ENCODE results near the gene ABHD6. TPM values are rescaled to one million over a fixed set of nuclear protein-coding genes. Genes with fewer than 3 reads are reported as not detected.
"Not testable (repeated sequence)": the region's sequence is repeated elsewhere in the genome, so short reads cannot be mapped to it uniquely, and the experiment has no call there.

Gene ABHD6
- polyA plus RNA-seq, 1 donor from 2014 or later = 38.9 TPM

GRCh38 chr3:58272891-58273290 is 35.3 kb downstream of the ABHD6 start:
- no peak overlapping the region for H3K4me3 ChIP-seq (ENCODE audit: low read length)
- H3K9ac ChIP-seq (ENCODE audit: low read length) = no peak overlapping the region
- H4K20me1 ChIP-seq (ENCODE audit: insufficient read depth) = no peaks in the 10 kb centered on the region
- H3K4me2 ChIP-seq (ENCODE audit: low read length) = no peak overlapping the region
- no peak overlapping the region for H2AFZ ChIP-seq (ENCODE audit: low read depth, low read length)
- H3K27me3 ChIP-seq (ENCODE audit: insufficient read depth, low read depth, low read length) = no peaks in the 10 kb centered on the region
- H3K36me3 ChIP-seq (ENCODE audit: insufficient read depth, low read length) = no peaks in the 10 kb centered on the region
- no peaks in the 10 kb centered on the region for H3K9me3 ChIP-seq (ENCODE audit: low read length)
- H3K27ac ChIP-seq (ENCODE audit: low read length) = no peak overlapping the region
- no peaks in the 10 kb centered on the region for H3K79me2 ChIP-seq (replicated peaks; ENCODE audit: insufficient read depth, low read length)
- no peaks in the 10 kb centered on the region for H3F3A ChIP-seq (ENCODE audit: insufficient read depth, low read length, poor library complexity, severe bottlenecking)
- H3K9me2 ChIP-seq (ENCODE audit: insufficient read depth, low read length) = no peaks in the 10 kb centered on the region
- TF ChIP-seq REST (IDR thresholded peaks at IDR 0.05; ENCODE audit: borderline replicate concordance) (no peak), EP300 (conservative IDR thresholded peaks at IDR 0.05; ENCODE audit: poor library complexity, severe bottlenecking) (no peak), EZH2 (IDR thresholded peaks at IDR 0.05; ENCODE audit: borderline replicate concordance, insufficient read depth, low read length, poor library complexity, severe bottlenecking) (no peak), TAF1 (IDR thresholded peaks at IDR 0.05; ENCODE audit: low read depth) (no peak), POLR2AphosphoS5 (IDR thresholded peaks at IDR 0.05) (no peak), MXI1 (conservative IDR thresholded peaks at IDR 0.05; ENCODE audit: poor library complexity, severe bottlenecking) (no peak), SMC3 (conservative IDR thresholded peaks at IDR 0.05; ENCODE audit: poor library complexity) (no peak), RAD21 (conservative IDR thresholded peaks at IDR 0.05) (no peak)
- TF ChIP-seq, protein P1, sequence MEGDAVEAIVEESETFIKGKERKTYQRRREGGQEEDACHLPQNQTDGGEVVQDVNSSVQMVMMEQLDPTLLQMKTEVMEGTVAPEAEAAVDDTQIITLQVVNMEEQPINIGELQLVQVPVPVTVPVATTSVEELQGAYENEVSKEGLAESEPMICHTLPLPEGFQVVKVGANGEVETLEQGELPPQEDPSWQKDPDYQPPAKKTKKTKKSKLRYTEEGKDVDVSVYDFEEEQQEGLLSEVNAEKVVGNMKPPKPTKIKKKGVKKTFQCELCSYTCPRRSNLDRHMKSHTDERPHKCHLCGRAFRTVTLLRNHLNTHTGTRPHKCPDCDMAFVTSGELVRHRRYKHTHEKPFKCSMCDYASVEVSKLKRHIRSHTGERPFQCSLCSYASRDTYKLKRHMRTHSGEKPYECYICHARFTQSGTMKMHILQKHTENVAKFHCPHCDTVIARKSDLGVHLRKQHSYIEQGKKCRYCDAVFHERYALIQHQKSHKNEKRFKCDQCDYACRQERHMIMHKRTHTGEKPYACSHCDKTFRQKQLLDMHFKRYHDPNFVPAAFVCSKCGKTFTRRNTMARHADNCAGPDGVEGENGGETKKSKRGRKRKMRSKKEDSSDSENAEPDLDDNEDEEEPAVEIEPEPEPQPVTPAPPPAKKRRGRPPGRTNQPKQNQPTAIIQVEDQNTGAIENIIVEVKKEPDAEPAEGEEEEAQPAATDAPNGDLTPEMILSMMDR (IDR thresholded peaks at IDR 0.05; ENCODE audit: poor library complexity, severe bottlenecking) = no peak

GRCh38 chr3:58273362-58273761 is 35.8 kb downstream of the ABHD6 start:
- H3K4me2 ChIP-seq (ENCODE audit: low read length); H3K27ac ChIP-seq (ENCODE audit: low read length); H3F3A ChIP-seq (ENCODE audit: insufficient read depth, low read length, poor library complexity, severe bottlenecking): not testable (repeated sequence)

DNA sequence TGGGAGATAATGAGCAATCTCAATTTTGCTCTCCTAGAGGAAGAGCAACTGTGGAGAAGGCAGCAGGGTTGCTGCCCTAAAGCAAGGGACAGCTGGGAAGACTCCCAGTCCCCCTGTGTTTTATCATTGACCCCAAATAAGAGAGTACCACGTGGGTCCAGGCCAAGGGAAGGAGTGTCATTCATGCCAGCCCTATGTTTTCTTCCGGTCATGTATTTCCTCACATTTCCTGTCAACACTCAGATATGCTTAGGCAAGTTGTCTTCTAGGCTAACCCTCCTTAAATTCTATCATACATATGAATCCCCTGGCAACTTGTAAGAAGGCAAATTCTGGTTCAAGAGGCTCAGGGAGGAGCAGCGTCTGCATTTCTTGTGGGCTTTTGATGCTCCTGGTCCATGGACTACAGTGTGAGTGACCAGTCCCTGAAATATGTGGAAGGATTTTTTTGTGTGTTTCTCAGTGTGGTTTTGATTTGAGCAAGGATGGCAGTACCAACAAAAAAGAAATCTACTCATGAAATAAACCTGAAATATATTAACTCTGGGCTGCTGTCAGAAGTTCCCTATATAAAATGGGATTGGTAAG is 36.5 kb downstream of the ABHD6 start:
- no peak overlapping the region for H2AFZ ChIP-seq (ENCODE audit: low read depth, low read length)

More at GRCh38 chr3:58273362-58273761, 35.8 kb downstream of the ABHD6 start:
- not testable (repeated sequence) for H3K9me2 ChIP-seq (ENCODE audit: insufficient read depth, low read length); H3K36me3 ChIP-seq (ENCODE audit: insufficient read depth, low read length); H2AFZ ChIP-seq (ENCODE audit: low read depth, low read length); H3K9me3 ChIP-seq (ENCODE audit: low read length); H3K79me2 ChIP-seq (replicated peaks; ENCODE audit: insufficient read depth, low read length); H3K27me3 ChIP-seq (ENCODE audit: insufficient read depth, low read depth, low read length); H3K4me3 ChIP-seq (ENCODE audit: low read length); H4K20me1 ChIP-seq (ENCODE audit: insufficient read depth); H3K9ac ChIP-seq (ENCODE audit: low read length)

More for the DNA sequence above, 36.5 kb downstream of the ABHD6 start:
- no peak overlapping the region for H3K4me2 ChIP-seq (ENCODE audit: low read length)
- H3K27ac ChIP-seq (ENCODE audit: low read length) = no peak overlapping the region
- H3K4me3 ChIP-seq (ENCODE audit: low read length) = no peak overlapping the region
- H3K79me2 ChIP-seq (replicated peaks; ENCODE audit: insufficient read depth, low read length) = no peaks in the 10 kb centered on the region
- H3K27me3 ChIP-seq (ENCODE audit: insufficient read depth, low read depth, low read length) = no peaks in the 10 kb centered on the region
- no peaks in the 10 kb centered on the region for H3K36me3 ChIP-seq (ENCODE audit: insufficient read depth, low read length)
- no peaks in the 10 kb centered on the region for H3K9me2 ChIP-seq (ENCODE audit: insufficient read depth, low read length)
- H4K20me1 ChIP-seq (ENCODE audit: insufficient read depth) = no peaks in the 10 kb centered on the region
- TF ChIP-seq REST (IDR thresholded peaks at IDR 0.05; ENCODE audit: borderline replicate concordance) (no peak), TAF1 (IDR thresholded peaks at IDR 0.05; ENCODE audit: low read depth) (no peak), EZH2 (IDR thresholded peaks at IDR 0.05; ENCODE audit: borderline replicate concordance, insufficient read depth, low read length, poor library complexity, severe bottlenecking) (no peak), EP300 (conservative IDR thresholded peaks at IDR 0.05; ENCODE audit: poor library complexity, severe bottlenecking) (no peak), POLR2AphosphoS5 (IDR thresholded peaks at IDR 0.05) (no peak), SMC3 (conservative IDR thresholded peaks at IDR 0.05; ENCODE audit: poor library complexity) (no peak), MXI1 (conservative IDR thresholded peaks at IDR 0.05; ENCODE audit: poor library complexity, severe bottlenecking) (no peak), RAD21 (conservative IDR thresholded peaks at IDR 0.05) (no peak)
- TF ChIP-seq, protein P1 (IDR thresholded peaks at IDR 0.05; ENCODE audit: poor library complexity, severe bottlenecking) = no peak
- H3F3A ChIP-seq (ENCODE audit: insufficient read depth, low read length, poor library complexity, severe bottlenecking) = no peaks in the 10 kb centered on the region
- H3K9ac ChIP-seq (ENCODE audit: low read length) = no peak overlapping the region
- no peaks in the 10 kb centered on the region for H3K9me3 ChIP-seq (ENCODE audit: low read length)

Data from neural cell (in vitro differentiated cells).